Measurements from ENCODE around the gene GTPBP6.

GRCh38 chrX:316351-317325 lies 2.0 kb downstream of the GTPBP6 start:
- TF ChIP-seq POLR2A (IDR thresholded peaks at IDR 0.05): no peak
- no peak for TF ChIP-seq CTCF (IDR thresholded peaks at IDR 0.05)

All from transverse colon (tissue), 3 donors.